ENCODE results near the gene AKAP10. TPM values are rescaled to one million over a fixed set of nuclear protein-coding genes. Genes with fewer than 3 reads are reported as not detected.

AKAP10 gene
- total RNA-seq, 1 experiment from 2014 or later = 20.2 TPM

DNA sequence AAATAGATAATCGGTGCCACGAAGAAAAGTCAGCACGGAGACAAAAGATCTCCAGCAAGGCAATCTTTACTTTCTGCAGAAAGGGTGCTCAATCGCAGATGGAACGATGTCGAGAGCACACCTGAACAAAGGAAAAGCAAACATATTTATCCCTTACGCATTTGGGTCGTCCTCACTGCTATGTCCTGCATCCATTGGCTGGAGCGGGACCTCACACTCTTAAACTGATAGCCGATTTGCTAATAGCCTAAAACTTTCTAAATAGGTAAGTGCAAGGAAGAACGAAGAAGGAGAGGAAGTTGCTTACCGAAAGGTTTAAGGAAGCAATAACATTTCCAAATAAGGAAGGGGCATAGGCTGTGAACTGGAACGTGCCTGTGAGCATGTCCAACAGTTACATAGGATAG is 1.2 kb upstream of the AKAP10 start:
- Mint-ChIP-seq H3K4me3 (peak overlapping the region; percentile 91 to 95), H3K9me3 (peaks cover 8% of the 10 kb centered on the region in 2 experiments), H3K27ac (peak overlapping the region; percentile 97 to 99 (median 98); a peak in 4 of 7 replicates), H3K4me1 (peaks cover 24 to 27% of the 10 kb centered on the region in 2 experiments), H3K27me3 (ENCODE audit: low read depth) (peaks cover 5% of the 10 kb centered on the region), H3K36me3 (ENCODE audit: insufficient read depth in 1 of 3, low read depth in 3 of 3) (peaks cover 13 to 29% (median 18%) of the 10 kb centered on the region in 3 experiments)
- Histone ChIP-seq H4K20me1 (ENCODE audit: control insufficient read depth, insufficient read depth, insufficient read length) (no peaks in the 10 kb centered on the region), H3K56ac (ENCODE audit: insufficient read length, low read depth, low read length) (no peak overlapping the region), H4K8ac (replicated peaks; ENCODE audit: insufficient read length, low read depth, low read length) (no peak overlapping the region), H3K14ac (ENCODE audit: insufficient read depth, low read length) (no peak overlapping the region), H3T11ph (ENCODE audit: low read length) (no peak overlapping the region), H3K4me1 (ENCODE audit: insufficient read depth, low read length) (no peaks in the 10 kb centered on the region), H3K27me3 (ENCODE audit: insufficient read depth, low read length) (no peaks in the 10 kb centered on the region), H4K91ac (ENCODE audit: insufficient read length, low read depth, low read length) (no peak overlapping the region), H3K9ac (ENCODE audit: extremely low read depth, insufficient read length, low read length) (peak overlapping the region; percentile 73), H2BK12ac (ENCODE audit: insufficient read length, low read depth, low read length) (no peak overlapping the region), H3K4me2 (ENCODE audit: insufficient read depth, insufficient read length, low read length) (peak overlapping the region; percentile 52), H3K79me1 (ENCODE audit: insufficient read depth, low read depth, low read length, poor library complexity, severe bottlenecking) (peaks cover 6% of the 10 kb centered on the region), H3K18ac (ENCODE audit: insufficient read length, low read depth, low read length) (no peak overlapping the region), H4K5ac (ENCODE audit: insufficient read length, low read depth, low read length) (no peak overlapping the region), H2BK20ac (ENCODE audit: low read depth, low read length, poor library complexity, severe bottlenecking) (no peak overlapping the region), H2BK5ac (ENCODE audit: insufficient read length, low read length) (no peak overlapping the region), H3K9me3 (ENCODE audit: control insufficient read depth, low read depth, low read length) (no peaks in the 10 kb centered on the region), H2AK5ac (ENCODE audit: insufficient read length, low read length) (no peak overlapping the region), H3K23ac (ENCODE audit: insufficient read length, low read depth, low read length) (no peak overlapping the region), H2BK15ac (ENCODE audit: low read depth, low read length) (no peak overlapping the region), H3K23me2 (ENCODE audit: insufficient read length, low read depth, low read length, poor library complexity, severe bottlenecking) (no peaks in the 10 kb centered on the region), H3K4ac (ENCODE audit: low read depth, low read length) (no peak overlapping the region), H2BK120ac (ENCODE audit: low read depth, low read length, poor library complexity, severe bottlenecking) (no peak overlapping the region), H3K27ac (ENCODE audit: insufficient read length, low read depth, low read length) (no peak overlapping the region), H2AFZ (ENCODE audit: low read length) (no peak overlapping the region), H3K79me2 (ENCODE audit: insufficient read depth, low read length) (peaks cover 26% of the 10 kb centered on the region; the same call in 1 of the 2 replicates)
- DNase-seq = peak; percentile 68
- TF ChIP-seq, protein P1, sequence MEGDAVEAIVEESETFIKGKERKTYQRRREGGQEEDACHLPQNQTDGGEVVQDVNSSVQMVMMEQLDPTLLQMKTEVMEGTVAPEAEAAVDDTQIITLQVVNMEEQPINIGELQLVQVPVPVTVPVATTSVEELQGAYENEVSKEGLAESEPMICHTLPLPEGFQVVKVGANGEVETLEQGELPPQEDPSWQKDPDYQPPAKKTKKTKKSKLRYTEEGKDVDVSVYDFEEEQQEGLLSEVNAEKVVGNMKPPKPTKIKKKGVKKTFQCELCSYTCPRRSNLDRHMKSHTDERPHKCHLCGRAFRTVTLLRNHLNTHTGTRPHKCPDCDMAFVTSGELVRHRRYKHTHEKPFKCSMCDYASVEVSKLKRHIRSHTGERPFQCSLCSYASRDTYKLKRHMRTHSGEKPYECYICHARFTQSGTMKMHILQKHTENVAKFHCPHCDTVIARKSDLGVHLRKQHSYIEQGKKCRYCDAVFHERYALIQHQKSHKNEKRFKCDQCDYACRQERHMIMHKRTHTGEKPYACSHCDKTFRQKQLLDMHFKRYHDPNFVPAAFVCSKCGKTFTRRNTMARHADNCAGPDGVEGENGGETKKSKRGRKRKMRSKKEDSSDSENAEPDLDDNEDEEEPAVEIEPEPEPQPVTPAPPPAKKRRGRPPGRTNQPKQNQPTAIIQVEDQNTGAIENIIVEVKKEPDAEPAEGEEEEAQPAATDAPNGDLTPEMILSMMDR (conservative IDR thresholded peaks at IDR 0.05) = no peak
- WGBS (ENCODE audit: extremely low coverage, insufficient read length, low lambda C conversion rate) = no CpG with 5 or more reads among the region's 13 CpGs
